HCT116 (cell line): ENCODE data around the gene AHRR.

Experiments used
- CTCF ChIP-seq, 3 experiments: fragments of 200-600 bp in 1 of 3; sonication (generic) in 1 of 3; IDR thresholded peaks in 2 of 3; conservative IDR thresholded peaks in 1 of 3; 2 replicates each; pipeline ENCODE4 v1.5.1; 2012 to 2017; ENCODE audit warnings: low read depth in 2 of 3, low read length in 2 of 3, antibody characterized with exemption in 1 of 3, borderline replicate concordance in 1 of 3, control low read depth in 1 of 3, mild to moderate bottlenecking in 1 of 3, mixed read lengths in 1 of 3, mixed run types in 1 of 3, moderate library complexity in 1 of 3; ENCODE audit not compliant: insufficient read depth in 1 of 3
- EGR1 ChIP-seq: IDR thresholded peaks from 2 replicates; pipeline ENCODE4 v1.6.1; 2012; ENCODE audit warnings: low read depth
- ELF1 ChIP-seq: IDR thresholded peaks from 2 replicates; pipeline ENCODE4 v1.6.1; 2012; ENCODE audit warnings: low read depth, borderline replicate concordance
- EZH2 ChIP-seq: fragments of 200-600 bp; sonication (generic); IDR thresholded peaks from 2 replicates; pipeline ENCODE4 v1.6.1; 2017; ENCODE audit warnings: antibody characterized with exemption, mixed run types
- POLR2A ChIP-seq: IDR thresholded peaks from 2 replicates; pipeline ENCODE4 v1.7.0; 2011; ENCODE audit warnings: borderline replicate concordance; ENCODE audit not compliant: insufficient read depth, insufficient read length; ENCODE audit errors: extremely low read depth
- REST ChIP-seq: IDR thresholded peaks from 2 replicates; pipeline ENCODE4 v1.6.1; 2012; ENCODE audit warnings: low read depth
- SP1 ChIP-seq: IDR thresholded peaks from 2 replicates; pipeline ENCODE4 v1.6.1; 2012; ENCODE audit warnings: low read depth
- YY1 ChIP-seq: IDR thresholded peaks from 2 replicates; pipeline ENCODE4 v1.6.1; 2011; ENCODE audit warnings: low read length, low read depth, moderate library complexity, mild to moderate bottlenecking; ENCODE audit not compliant: insufficient replicate concordance; ENCODE audit errors: extremely low read depth
- ZFX ChIP-seq: fragments of 450-650 bp; IDR thresholded peaks from 2 replicates; pipeline ENCODE4 v1.6.1; 2017
- ZNF274 ChIP-seq: fragments of 200-500 bp; sonication (Bioruptor generic); IDR thresholded peaks from 2 replicates; pipeline ENCODE4 v1.6.1; 2014; ENCODE audit warnings: mild to moderate bottlenecking, low read depth, low read length, inconsistent platforms

- no peak for TF ChIP-seq REST
- TF ChIP-seq YY1, result no peak
- TF ChIP-seq ZNF274, result no peak
- no peak for TF ChIP-seq POLR2A
- TF ChIP-seq SP1, result no peak
- TF ChIP-seq CTCF (IDR thresholded peaks at IDR 0.05 in 2 of 3, conservative IDR thresholded peaks at IDR 0.05 in 1 of 3; ENCODE audit: borderline replicate concordance in 1 of 3, insufficient read depth in 1 of 3, low read depth in 2 of 3, low read length in 2 of 3), result no peak
- TF ChIP-seq EGR1, result no peak
- no peak for TF ChIP-seq ZFX
- TF ChIP-seq EZH2, result no peak
- no peak for TF ChIP-seq ELF1
Observed at GRCh38 chr5:375336-375920, 53.9 kb downstream of the AHRR start.
